HepG2 (cell line): ENCODE measurements around the gene MEGF10.

Experiments used
- ARID5B ChIP-seq: IDR thresholded peaks from 2 replicates; pipeline ENCODE4 v1.4.0; 2020; ENCODE audit warnings: mild to moderate bottlenecking, missing genetic modification reagents
- EZH2 ChIP-seq: conservative IDR thresholded peaks from 2 replicates; pipeline ENCODE4 v1.6.1; 2012; ENCODE audit warnings: mild to moderate bottlenecking, low read depth, low read length, moderate library complexity
- HDAC1 ChIP-seq: sonication (generic); formaldehyde crosslinking; IDR thresholded peaks from 2 replicates; pipeline ENCODE4 v1.5.1; 2020; ENCODE audit warnings: mild to moderate bottlenecking, missing genetic modification reagents
- HNRNPUL1 ChIP-seq: fragments of 200-400 bp; formaldehyde crosslinking; IDR thresholded peaks from 2 replicates; pipeline ENCODE4 v1.6.1; 2017; ENCODE audit warnings: low read depth, mild to moderate bottlenecking, low read length, moderate library complexity
- POLR2AphosphoS5 ChIP-seq: IDR thresholded peaks from 2 replicates; pipeline ENCODE4 v1.6.1; 2012; ENCODE audit warnings: low read depth, low read length
- TFE3 ChIP-seq: IDR thresholded peaks from 2 replicates; pipeline ENCODE4 v1.6.1; 2016
- THAP9 ChIP-seq: sonication (generic); formaldehyde crosslinking; IDR thresholded peaks from 2 replicates; pipeline ENCODE4; 2020; ENCODE audit warnings: missing genetic modification reagents, mild to moderate bottlenecking, borderline replicate concordance
- YY1 ChIP-seq: IDR thresholded peaks from 2 replicates; pipeline ENCODE4 v1.6.1; 2011; ENCODE audit warnings: low read length, low read depth, moderate library complexity, mild to moderate bottlenecking; ENCODE audit not compliant: insufficient read depth, insufficient replicate concordance
- ZKSCAN1 ChIP-seq: fragments of 150-350 bp; IDR thresholded peaks from 2 replicates; pipeline ENCODE4 v1.6.1; 2014; ENCODE audit warnings: low read length
- ZNF383 ChIP-seq: sonication (generic); formaldehyde crosslinking; IDR thresholded peaks from 2 replicates; pipeline ENCODE4 v1.4.0; 2020; ENCODE audit warnings: missing genetic modification reagents, mild to moderate bottlenecking, borderline replicate concordance
- ZNF510 ChIP-seq: sonication (generic); formaldehyde crosslinking; IDR thresholded peaks from 2 replicates; pipeline ENCODE4 v1.4.0; 2020; ENCODE audit warnings: low read depth, mild to moderate bottlenecking, missing genetic modification reagents

GRCh38 chr5:127439644-127440043 is 149.0 kb downstream of the MEGF10 start:
- TF ChIP-seq YY1 = no peak
- TF ChIP-seq ZKSCAN1 = no peak
- no peak for TF ChIP-seq POLR2AphosphoS5
- TF ChIP-seq TFE3 (CRISPR knock-in tag) = no peak
- TF ChIP-seq HNRNPUL1 = no peak
- no peak for TF ChIP-seq ZNF383 (CRISPR knock-in tag)
- TF ChIP-seq THAP9 (CRISPR knock-in tag) = no peak
- TF ChIP-seq EZH2 = no peak
- TF ChIP-seq ARID5B (CRISPR knock-in tag) = no peak
- no peak for TF ChIP-seq ZNF510 (CRISPR knock-in tag)
- no peak for TF ChIP-seq HDAC1 (CRISPR knock-in tag)
